Activated T-helper 1 cell treated with Interleukin-2 at 50 U/mL for 16 hours (primary cell): ENCODE data around the gene NUF2.

Source experiments
- DNase-seq: peaks from one replicate; pipeline ENCODE4 v3.0.0-alpha.2; 2020; ENCODE audit warnings: low read depth

NUF2 gene

GRCh38 chr1:163401211-163401610 is 79.5 kb downstream of the NUF2 start:
- no peak for DNase-seq
